Measurements from ENCODE around the gene ADPRHL1. TPM values are rescaled to one million over a fixed set of nuclear protein-coding genes. Genes with fewer than 3 reads are reported as not detected.

ADPRHL1 gene
- total RNA-seq, 1 experiment from 2014 or later: 11.5 TPM

DNA sequence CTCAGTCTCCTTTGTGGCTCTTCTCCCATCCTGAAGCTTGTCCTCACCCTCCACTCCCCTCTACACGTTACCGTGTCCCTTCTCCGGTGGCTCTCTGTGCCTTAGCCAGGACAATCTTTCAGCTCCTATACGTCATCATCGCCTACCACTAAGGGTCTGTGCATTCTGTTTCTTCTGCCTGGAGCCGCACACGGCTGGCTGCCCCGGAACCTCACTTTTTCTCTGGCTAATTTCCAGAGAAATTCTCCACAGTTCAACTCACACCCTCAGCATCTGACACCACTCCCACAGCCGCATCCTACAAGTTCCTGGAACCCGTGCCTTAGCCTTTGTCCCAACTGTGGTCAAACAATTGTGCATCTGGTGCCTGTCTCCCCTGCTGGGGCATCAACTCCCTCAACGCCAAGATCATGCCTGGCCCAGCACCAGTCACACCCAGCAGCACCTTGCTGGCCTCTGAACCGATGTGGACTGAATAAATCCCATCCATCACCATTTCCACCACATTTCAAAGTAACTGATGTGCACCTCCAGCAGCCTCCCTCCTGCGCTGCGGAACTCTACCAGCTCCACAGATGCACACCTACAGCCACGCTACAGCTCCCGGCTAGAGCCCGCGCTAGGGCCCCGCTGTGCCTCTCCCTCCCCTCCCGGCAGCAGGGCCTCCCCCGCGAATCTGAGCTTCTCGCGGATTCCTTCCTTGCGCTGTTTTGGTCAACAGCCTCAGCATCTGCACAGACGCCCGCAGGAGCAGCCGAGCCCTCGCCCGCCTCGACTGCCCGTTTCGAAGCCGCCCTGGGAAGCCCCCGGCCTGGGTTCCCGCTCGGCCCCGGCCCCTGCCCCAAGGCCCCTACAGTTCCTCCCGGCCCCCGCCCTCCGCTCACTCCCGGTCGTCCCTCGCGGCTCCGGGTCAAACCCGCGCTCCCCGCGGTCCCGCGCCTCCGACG lies 36.5 kb upstream of the ADPRHL1 start:
- peaks cover 35% of the 10 kb centered on the region for H3F3A ChIP-seq (ENCODE audit: insufficient read depth, low read depth)
- no peaks in the 10 kb centered on the region for H3K9me2 ChIP-seq (ENCODE audit: insufficient read depth)
- ChIA-PET POLR2A (ENCODE audit: unreplicated experiment) (interaction anchor here (0.6 to 0.7 kb wide), 2 partner anchors 9 to 520 kb away, joined by 4 to 5 read pairs; no protein-coding TSS in a partner anchor), CTCF (interaction anchor here (0.7 kb wide), 1 partner anchor 9 kb away, joined by 18 read pairs; no protein-coding TSS in a partner anchor)
- no peaks in the 10 kb centered on the region; the same call in 1 of the 2 replicates for H3K36me3 ChIP-seq (ENCODE audit: low read depth)
- peak overlapping the region; percentile 96 for H3K4me2 ChIP-seq
- peak overlapping the region; percentile 81 for H2AFZ ChIP-seq
- no TSS peak for BruUV-seq (replicated peaks)
- peaks cover 37% of the 10 kb centered on the region for H4K20me1 ChIP-seq (ENCODE audit: insufficient read depth)
- no peaks in the 10 kb centered on the region for H3K9me3 ChIP-seq (ENCODE audit: insufficient read depth, low read depth)
- peak in 1 of 2 experiments; percentile 4 for DNase-seq
- peaks cover 49% of the 10 kb centered on the region for H3K4me1 ChIP-seq (replicated peaks; ENCODE audit: insufficient read depth)
- H3K79me2 ChIP-seq (ENCODE audit: low read depth): peaks cover 81% of the 10 kb centered on the region
- no peak overlapping the region for H3K27ac ChIP-seq
- peak overlapping the region; percentile 86 for H3K4me3 ChIP-seq
- no peaks in the 10 kb centered on the region for H3K27me3 ChIP-seq (ENCODE audit: insufficient read depth, low read depth)
- no peak for TF ChIP-seq EZH2 (IDR thresholded peaks at IDR 0.05; ENCODE audit: low read depth)
- TF ChIP-seq, protein P1, sequence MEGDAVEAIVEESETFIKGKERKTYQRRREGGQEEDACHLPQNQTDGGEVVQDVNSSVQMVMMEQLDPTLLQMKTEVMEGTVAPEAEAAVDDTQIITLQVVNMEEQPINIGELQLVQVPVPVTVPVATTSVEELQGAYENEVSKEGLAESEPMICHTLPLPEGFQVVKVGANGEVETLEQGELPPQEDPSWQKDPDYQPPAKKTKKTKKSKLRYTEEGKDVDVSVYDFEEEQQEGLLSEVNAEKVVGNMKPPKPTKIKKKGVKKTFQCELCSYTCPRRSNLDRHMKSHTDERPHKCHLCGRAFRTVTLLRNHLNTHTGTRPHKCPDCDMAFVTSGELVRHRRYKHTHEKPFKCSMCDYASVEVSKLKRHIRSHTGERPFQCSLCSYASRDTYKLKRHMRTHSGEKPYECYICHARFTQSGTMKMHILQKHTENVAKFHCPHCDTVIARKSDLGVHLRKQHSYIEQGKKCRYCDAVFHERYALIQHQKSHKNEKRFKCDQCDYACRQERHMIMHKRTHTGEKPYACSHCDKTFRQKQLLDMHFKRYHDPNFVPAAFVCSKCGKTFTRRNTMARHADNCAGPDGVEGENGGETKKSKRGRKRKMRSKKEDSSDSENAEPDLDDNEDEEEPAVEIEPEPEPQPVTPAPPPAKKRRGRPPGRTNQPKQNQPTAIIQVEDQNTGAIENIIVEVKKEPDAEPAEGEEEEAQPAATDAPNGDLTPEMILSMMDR (conservative IDR thresholded peaks at IDR 0.05): no peak
- intact Hi-C loops (cut with micrococcal nuclease; ENCODE audit: unreplicated experiment): loop anchor here (1.0 kb wide), 1 partner anchor 72 kb away; no protein-coding TSS in a partner anchor

DNA sequence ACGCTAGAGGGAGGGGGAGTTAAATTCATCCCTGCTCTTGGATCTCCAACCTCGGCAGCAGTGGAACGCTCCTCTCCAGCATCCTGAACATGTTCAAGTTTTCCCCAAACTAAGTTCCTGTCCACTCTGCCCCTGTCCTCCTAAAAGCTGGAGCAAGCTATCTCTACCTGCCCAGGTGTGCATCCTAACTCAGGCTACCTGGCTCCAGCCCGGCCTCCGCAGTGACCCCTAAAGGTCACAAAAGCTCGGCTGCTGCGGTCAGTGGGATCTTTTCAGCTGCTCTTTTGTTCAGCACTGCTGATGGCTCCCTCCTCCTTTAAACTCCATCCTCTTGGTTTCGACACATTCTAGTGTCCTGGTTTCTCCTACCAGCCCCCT lies 35.9 kb upstream of the ADPRHL1 start:
- ChIA-PET CTCF (no interaction called here), POLR2A (ENCODE audit: unreplicated experiment) (interaction anchor here (0.6 kb wide), 1 partner anchor 8 kb away, joined by 4 read pairs; no protein-coding TSS in a partner anchor)
- Histone ChIP-seq H2AFZ (peak overlapping the region; percentile 81; the same call in 1 of the 2 replicates), H3F3A (ENCODE audit: insufficient read depth, low read depth) (peaks cover 28% of the 10 kb centered on the region), H3K79me2 (ENCODE audit: low read depth) (peaks cover 81% of the 10 kb centered on the region), H3K9me3 (ENCODE audit: insufficient read depth, low read depth) (no peaks in the 10 kb centered on the region), H3K27ac (no peak overlapping the region), H3K4me3 (peak overlapping the region; percentile 86), H4K20me1 (ENCODE audit: insufficient read depth) (peaks cover 36% of the 10 kb centered on the region), H3K27me3 (ENCODE audit: insufficient read depth, low read depth) (no peaks in the 10 kb centered on the region), H3K36me3 (ENCODE audit: low read depth) (no peaks in the 10 kb centered on the region; the same call in 1 of the 2 replicates), H3K9me2 (ENCODE audit: insufficient read depth) (no peaks in the 10 kb centered on the region), H3K4me1 (replicated peaks; ENCODE audit: insufficient read depth) (peaks cover 43% of the 10 kb centered on the region), H3K4me2 (peak overlapping the region; percentile 96)
- no peak for TF ChIP-seq EZH2 (IDR thresholded peaks at IDR 0.05; ENCODE audit: low read depth)
- BruUV-seq (replicated peaks): no TSS peak
- DNase-seq: peak in 1 of 2 experiments; percentile 15
- intact Hi-C loops (cut with micrococcal nuclease; ENCODE audit: unreplicated experiment): no loop called here

DNA sequence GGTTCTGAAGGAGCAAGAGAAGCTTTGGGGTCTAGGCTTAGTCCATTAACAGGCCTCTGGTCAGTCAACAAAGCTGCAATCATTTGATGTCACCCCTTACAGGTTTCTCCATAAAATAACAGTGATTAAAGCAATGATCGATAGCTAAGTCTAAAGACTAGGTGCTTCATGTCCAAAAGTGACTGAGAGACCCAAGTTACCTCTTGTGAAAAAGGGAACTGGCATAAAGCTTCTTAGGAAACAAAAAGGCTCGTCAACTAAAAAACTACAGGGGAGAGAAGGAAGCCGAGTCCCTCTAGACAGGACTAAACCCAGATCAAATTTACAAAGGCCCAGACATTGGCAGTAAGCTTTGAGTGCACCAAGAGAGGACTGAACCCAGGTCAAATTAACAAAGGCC lies 35.0 kb upstream of the ADPRHL1 start:
- H3K79me2 ChIP-seq (ENCODE audit: low read depth): peaks cover 83% of the 10 kb centered on the region
- H3K9me3 ChIP-seq (ENCODE audit: insufficient read depth, low read depth): no peaks in the 10 kb centered on the region
- H3F3A ChIP-seq (ENCODE audit: insufficient read depth, low read depth): peaks cover 20% of the 10 kb centered on the region
- peaks cover 36% of the 10 kb centered on the region for H4K20me1 ChIP-seq (ENCODE audit: insufficient read depth)
- H3K9me2 ChIP-seq (ENCODE audit: insufficient read depth): no peaks in the 10 kb centered on the region
- CTCF ChIA-PET: interaction anchor here (0.7 kb wide), 1 partner anchor 69 kb away, joined by 3 read pairs; no protein-coding TSS in a partner anchor
- POLR2A ChIA-PET (ENCODE audit: unreplicated experiment): interaction anchor here (0.7 kb wide), 1 partner anchor 196 kb away, joined by 5 read pairs; no protein-coding TSS in a partner anchor
- no peak overlapping the region for H3K4me3 ChIP-seq
- TSS peak; percentile 47 for BruUV-seq (replicated peaks)
- no peak overlapping the region for H2AFZ ChIP-seq
- peak overlapping the region; percentile 96; the same call in 1 of the 2 replicates for H3K4me2 ChIP-seq
- TF ChIP-seq, protein P1 (conservative IDR thresholded peaks at IDR 0.05): no peak
- TF ChIP-seq EZH2 (IDR thresholded peaks at IDR 0.05; ENCODE audit: low read depth): no peak
- peaks cover 35% of the 10 kb centered on the region for H3K4me1 ChIP-seq (replicated peaks; ENCODE audit: insufficient read depth)
- no peaks in the 10 kb centered on the region; the same call in 1 of the 2 replicates for H3K36me3 ChIP-seq (ENCODE audit: low read depth)
- intact Hi-C loops (cut with micrococcal nuclease; ENCODE audit: unreplicated experiment): no loop called here
- DNase-seq: no peak
- no peak overlapping the region for H3K27ac ChIP-seq
- no peaks in the 10 kb centered on the region for H3K27me3 ChIP-seq (ENCODE audit: insufficient read depth, low read depth)
